Measurements from ENCODE around the gene SLC40A1.

The SLC40A1 gene

GRCh38 chr2:189511960-189512319 lies 68.6 kb downstream of the SLC40A1 start:
- DNase-seq (ENCODE audit: low read depth), result no peak

GRCh38 chr2:189511210-189511959 lies 69.2 kb downstream of the SLC40A1 start:
- DNase-seq (ENCODE audit: low read depth), result no peak
